GM20431 (cell line): ENCODE measurements around the gene CENPT.

ENCODE experiments used
- in situ Hi-C: fragments of 300-500 bp; cut with MseI, MboI; formaldehyde crosslinking; loops from one replicate; pipeline ENCODE4 v1.15.0; 2020; ENCODE audit warnings: low sequenced_read_pairs; ENCODE audit not compliant: unreplicated experiment

Gene CENPT, protein sequence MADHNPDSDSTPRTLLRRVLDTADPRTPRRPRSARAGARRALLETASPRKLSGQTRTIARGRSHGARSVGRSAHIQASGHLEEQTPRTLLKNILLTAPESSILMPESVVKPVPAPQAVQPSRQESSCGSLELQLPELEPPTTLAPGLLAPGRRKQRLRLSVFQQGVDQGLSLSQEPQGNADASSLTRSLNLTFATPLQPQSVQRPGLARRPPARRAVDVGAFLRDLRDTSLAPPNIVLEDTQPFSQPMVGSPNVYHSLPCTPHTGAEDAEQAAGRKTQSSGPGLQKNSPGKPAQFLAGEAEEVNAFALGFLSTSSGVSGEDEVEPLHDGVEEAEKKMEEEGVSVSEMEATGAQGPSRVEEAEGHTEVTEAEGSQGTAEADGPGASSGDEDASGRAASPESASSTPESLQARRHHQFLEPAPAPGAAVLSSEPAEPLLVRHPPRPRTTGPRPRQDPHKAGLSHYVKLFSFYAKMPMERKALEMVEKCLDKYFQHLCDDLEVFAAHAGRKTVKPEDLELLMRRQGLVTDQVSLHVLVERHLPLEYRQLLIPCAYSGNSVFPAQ

DNA sequence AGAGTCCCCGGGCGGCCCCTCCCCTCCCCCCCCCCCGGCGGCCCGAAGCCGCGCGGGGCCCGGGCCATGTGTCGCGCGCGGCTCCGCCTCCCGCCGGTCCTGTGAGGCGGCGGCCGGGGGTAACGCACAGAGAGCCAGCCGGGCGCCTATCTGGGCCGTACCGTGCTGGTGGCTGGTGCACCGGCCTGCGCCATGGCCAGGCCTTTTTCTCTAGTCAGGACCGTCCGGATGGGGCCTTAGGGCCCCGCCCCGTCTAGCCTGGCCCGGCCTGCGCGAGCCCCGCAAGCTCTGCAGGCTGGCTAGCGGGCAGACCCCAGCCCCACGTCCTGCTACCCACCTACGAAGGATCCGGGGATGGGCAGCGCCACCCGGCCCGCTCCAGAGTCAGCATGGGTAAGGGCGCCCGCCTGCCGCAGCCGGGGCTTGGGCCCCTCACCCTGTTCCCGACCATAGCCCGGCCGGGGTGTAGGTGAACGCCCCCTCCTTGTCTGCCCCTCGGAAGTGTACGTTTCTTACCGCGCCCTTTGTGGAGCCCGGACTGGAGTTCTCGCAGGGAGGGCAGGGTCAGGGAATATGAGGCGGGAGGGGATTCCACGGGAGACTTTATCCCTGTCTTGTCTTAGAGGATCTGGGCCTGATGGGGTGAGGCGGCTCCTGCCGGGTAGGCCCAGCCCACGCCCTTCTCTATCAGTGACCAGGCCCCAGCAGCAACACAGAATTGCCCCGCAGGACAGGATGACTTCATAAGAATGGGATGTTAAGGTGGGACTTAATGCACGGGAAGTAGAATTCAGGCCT, at the start of gene CENPT:
CENPT (minus strand) TSS at position 630 of the 798 bp plus-strand sequence. CDS start 13,834 bp downstream, outside the sequence.
- in situ Hi-C loops: no loop called here

DNA sequence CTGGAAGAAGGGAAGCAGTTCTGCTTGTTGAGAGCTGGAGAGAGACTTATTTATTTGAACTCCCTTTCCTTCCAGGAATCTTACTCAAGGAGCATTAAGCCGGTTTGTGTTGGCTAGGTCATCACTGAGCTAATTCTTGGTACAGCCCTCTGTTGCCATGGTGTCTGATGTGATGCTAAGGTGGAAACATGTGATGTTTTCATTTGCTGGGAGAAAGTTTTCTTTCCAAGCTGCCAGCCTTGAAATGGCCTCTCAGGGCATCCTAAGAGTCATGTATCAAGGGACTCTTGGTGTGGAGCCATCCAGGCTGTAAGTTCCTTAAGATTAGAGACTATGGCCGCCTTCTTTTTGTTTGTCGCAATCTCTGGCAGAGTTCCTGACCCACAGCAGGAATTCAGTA, 49.7 kb upstream of the CENPT start:
- in situ Hi-C loops: no loop called here

DNA sequence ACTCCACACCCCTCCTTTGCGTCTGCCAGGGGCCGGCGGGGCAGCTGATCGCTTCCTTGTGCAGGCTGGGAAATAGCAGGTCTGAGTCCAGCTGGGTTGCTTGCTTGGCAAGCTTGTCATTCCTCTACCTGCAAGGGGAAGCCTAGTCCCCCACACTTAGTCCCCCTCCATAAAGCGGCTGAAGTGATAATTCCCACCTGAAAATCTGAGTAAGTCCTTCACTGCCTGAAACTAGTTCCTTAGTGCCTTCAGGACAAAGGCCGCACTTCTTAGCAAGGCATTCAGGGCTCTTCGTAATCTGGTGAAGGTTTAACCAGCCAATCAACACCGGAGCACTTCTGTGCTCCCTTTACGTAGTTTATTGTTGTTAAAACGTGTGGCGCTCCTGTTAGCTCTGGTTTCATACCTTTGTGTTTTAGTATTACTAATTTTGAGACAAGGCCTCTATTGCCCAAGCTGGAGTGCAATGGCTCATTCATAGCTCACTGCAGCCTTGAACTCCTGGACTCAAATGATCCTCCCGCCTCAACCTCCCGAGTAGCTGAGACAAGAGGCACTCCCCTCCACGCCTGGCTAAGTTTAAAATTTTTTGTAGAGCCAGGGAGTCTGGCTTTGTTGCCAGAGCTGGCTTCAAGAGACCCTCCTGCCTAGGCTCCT, 46.4 kb upstream of the CENPT start:
- in situ Hi-C loops: no loop called here

DNA sequence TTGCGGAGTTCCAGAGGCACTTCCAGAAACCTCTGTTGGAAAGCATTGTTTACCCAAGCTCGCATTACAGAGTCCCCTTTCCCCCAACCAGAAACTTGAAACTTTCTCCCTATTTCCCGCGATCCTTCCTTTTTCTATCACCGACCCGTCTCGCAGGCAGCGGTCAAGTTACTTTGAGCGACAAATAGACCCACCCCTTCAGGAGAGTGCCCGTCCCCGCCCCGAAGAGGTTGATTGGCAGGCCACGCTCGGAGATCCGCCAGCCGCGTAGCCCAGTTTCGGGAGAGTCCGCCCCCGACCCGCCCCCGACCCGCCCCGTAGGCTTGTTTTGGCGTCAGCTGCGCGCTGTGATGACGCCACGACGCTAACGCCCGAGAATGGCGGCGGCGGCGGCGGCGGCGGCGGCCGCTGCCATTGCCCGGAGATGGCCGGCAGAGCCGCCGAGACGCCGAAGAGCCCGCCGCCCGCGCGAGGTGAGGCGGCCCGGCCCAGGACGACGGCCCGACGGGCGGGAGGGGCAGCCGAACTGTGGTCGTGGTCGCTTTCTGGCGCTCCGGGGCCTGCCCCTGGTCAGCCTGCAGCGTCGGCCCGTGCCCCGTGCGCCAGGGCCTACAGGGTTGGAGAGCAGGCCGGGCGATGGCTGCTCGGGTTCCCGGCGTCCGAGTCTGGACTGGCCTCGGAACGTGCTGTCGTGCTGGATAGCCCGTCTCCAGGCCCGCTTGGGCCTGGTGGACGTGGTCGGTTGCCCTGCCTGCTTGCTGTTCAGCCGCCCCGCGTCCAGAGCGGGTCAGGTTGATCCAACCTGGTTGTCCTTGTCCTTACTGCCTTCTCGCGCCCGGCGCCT, 45.6 kb upstream of the CENPT start, which contains the start of gene PSKH1:
PSKH1 (plus strand) TSS at position 356 of the 844 bp plus-strand sequence. CDS start 15,496 bp downstream, outside the sequence.
- in situ Hi-C loops: no loop called here

DNA sequence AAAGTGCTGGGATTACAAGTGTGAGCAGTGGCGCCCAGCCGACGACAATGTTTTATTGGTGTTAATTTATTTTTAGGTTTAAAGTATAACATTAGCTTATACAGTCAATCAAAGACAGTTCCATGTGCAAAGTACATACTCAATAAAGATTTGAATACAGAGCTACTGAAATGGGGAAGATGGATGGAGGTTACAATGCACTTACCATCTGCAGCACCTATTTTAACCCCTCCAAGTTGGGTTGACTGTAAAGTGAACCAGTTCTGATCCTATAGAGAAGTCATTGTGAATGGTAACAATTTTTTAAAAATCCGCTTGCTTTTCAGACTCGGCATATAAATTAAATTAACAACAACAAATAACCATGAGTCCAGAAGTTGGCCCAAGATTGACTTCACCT, 44.9 kb upstream of the CENPT start:
- in situ Hi-C loops: no loop called here

DNA sequence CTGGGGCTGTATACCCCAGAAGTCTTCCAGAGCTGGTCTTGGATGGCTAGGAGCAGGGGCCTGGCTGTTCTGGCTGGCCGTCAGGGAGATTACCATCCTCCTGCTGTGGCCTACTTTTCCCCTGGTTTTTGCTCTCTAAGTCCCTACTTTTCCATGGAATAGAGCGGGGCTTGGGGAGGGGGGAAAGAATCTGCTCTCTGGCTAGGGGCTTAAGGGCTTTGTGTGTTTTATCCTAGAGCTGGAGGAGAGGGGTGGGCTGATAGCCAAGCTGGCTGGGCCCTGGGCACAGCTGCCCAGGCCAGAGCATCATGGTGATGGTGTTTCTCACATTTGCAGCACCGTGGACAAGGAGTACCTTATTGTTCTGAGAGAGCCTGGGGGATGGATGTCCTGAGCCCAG, 40.8 kb upstream of the CENPT start:
- in situ Hi-C loops: no loop called here

DNA sequence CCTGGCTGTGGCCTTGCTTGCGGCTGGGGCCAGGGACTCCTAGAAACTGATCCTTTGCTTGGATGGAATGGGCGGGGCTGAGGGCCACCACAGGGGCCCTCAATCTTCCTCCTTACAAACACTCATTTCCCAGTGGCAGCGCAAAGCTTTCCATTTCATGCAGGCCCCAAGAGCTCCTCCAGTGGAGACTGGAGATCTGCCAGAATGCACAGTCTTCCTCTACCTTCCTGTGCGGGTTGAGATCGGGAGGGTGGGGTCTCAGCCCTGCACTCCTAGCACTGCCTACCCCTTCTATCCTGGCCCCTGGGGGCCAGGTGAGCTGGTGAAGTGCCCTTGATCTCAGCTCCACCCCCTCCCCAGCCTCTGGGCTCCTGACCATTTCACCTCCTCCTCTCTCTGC, 38.9 kb upstream of the CENPT start:
- in situ Hi-C loops: no loop called here

DNA sequence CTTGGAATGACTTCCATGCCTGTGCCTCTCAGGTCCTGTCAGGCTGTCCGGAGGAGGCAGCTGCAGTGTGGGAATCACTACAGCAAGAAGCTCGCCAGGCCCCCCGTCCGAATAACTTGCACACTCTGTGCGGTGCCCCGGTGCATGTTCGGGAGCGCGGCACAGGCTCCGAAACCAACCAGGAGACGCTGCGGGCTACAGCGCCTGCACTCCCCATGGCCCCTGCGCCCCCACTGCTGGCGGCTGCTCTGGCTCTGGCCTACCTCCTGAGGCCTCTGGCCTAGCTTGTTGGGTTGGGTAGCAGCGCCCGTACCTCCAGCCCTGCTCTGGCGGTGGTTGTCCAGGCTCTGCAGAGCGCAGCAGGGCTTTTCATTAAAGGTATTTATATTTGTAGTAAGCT, 38.5 kb upstream of the CENPT start:
- in situ Hi-C loops: no loop called here

DNA sequence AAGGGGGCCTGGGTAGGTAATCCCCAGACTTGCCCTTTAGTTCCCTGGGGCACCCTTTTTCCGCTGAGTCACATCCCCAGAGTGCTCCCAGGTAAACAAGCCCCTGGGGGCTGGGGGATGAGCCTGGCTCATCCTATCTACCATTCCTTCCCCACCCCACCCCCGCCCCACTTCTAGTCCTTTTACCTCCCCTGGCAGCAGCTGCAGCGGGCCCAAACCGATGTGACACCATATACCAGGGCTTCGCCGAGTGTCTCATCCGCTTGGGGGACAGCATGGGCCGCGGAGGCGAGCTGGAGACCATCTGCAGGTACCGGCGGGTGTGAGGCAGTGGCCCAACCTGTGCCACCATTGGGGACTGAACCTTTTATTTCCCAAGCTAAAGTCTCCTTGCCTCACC, 38.1 kb upstream of the CENPT start:
- in situ Hi-C loops: no loop called here

DNA sequence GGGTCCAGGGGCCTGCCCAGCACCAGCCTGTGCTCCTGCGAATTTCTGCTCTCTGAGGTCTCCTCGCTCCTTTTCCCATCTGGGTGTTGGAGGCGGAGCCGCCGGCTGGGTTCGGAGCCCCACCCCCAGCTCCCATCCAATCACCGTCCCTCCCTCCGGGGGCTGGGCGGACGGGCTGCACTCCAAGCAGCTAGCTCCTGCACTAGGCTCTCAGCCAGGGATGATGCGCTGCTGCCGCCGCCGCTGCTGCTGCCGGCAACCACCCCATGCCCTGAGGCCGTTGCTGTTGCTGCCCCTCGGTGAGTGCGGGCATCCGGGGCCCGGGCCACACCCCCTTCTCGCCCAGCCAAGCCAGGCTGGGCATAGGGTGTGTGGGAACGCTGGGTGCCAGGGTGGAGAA, 37.2 kb upstream of the CENPT start, which contains the start of gene NRN1L:
NRN1L (plus strand) TSS at position 202 of the 400 bp plus-strand sequence; CDS start at position 221, 19 bp downstream.
- in situ Hi-C loops: no loop called here

DNA sequence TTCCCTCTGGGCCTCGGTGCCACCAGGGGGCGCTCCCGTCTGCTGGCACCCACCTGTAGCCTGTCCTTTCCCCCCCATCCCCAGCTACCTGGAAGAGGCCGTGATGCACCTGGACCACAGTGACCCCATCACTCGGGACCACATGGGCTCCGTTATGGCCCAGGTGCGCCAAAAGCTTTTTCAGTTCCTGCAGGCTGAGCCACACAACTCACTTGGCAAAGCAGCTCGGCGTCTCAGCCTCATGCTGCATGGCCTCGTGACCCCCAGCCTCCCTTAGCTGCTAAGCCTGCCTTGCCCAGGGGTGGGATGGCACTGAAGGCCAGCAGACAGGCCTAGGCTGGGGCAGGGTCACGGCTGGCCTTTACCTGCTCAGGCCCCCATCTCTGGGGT, 36.4 kb upstream of the CENPT start:
- in situ Hi-C loops: no loop called here

DNA sequence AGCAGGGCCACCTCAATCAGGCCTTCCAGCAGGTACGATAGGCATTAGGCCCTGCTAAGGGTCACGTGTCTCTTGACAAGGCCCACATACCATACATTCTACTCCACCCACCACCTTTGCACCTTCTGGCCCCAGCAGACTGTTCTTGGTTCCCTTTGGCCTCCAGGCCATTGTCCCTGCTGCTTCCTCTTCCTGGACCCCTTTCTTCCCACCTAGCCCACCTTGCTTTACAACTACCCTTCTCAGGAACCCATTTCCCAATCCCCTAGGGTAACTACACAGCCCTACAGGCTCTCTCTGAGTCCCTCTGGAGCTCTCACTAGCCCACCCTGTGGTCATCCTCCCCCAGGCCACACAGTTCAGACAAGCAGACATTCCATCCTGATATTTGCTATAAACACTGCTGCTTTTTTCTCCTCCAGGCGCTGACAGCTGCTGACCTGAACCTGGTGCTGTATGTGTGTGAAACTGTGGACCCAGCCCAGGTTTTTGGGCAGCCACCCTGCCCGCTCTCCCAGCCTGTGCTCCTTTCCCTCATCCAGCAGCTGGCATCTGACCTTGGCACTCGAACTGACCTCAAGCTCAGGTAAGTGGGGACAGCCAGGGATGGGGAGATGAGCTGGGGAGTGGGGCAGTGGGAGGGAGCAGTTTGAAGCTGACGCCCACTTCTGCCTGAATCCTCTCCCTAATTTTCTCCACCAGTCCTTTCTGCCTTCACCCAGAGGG, 35.8 kb upstream of the CENPT start:
- in situ Hi-C loops: no loop called here

DNA sequence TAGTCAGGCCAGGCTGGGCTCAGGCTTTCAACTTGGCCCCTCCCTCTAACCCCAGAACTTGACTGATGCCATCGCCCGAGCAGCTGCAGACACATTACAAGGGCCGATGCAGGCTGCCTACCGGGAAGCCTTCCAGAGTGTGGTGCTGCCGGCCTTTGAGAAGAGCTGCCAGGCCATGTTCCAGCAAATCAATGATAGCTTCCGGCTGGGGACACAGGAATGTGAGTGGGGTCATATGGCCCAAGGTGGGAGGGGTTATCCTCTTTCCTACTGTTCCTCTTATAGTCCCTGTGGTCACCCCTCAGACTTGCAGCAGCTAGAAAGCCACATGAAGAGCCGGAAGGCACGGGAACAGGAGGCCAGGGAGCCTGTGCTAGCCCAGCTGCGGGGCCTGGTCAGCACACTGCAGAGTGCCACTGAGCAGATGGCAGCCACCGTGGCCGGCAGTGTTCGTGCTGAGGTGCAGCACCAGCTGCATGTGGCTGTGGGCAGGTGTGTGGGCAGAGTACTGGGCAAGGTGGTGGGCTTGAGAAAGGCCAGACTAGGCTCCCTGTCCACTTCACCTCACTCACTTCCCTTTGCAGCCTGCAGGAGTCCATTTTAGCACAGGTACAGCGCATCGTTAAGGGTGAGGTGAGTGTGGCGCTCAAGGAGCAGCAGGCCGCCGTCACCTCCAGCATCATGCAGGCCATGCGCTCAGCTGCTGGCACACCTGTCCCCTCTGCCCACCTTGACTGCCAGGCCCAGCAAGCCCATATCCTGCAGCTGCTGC, 35.1 kb upstream of the CENPT start:
- in situ Hi-C loops: no loop called here

DNA sequence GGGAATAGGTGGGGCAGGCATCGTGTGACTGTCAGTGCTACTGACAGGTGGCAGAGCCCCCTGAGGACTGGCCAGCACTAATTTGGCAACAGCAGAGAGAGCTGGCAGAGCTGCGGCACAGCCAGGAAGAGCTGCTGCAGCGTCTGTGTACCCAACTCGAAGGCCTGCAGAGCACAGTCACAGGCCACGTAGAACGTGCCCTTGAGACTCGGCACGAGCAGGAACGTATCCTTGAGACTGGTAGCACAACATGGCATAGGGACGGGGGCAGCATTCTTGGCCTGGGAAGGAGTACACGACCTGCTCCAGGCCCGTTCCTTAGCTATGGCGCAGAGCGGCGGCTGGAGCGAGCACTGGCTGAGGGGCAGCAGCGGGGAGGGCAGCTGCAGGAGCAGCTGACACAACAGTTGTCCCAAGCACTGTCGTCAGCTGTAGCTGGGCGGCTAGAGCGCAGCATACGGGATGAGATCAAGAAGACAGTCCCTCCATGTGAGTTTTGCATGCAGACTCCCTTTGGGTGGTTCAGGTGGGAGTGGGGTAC, 34.2 kb upstream of the CENPT start:
- in situ Hi-C loops: no loop called here

DNA sequence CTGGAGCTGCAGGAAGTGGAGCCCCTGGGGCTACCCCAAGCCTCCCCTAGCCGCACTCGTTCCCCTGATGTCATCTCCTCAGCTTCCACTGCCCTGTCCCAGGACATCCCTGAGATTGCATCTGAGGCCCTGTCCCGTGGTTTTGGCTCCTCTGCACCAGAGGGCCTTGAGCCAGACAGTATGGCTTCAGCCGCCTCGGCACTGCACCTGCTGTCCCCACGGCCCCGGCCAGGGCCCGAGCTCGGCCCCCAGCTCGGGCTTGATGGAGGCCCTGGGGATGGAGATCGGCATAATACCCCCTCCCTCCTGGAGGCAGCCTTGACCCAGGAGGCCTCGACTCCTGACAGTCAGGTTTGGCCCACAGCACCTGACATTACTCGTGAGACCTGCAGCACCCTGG, 33.1 kb upstream of the CENPT start:
- in situ Hi-C loops: no loop called here

DNA sequence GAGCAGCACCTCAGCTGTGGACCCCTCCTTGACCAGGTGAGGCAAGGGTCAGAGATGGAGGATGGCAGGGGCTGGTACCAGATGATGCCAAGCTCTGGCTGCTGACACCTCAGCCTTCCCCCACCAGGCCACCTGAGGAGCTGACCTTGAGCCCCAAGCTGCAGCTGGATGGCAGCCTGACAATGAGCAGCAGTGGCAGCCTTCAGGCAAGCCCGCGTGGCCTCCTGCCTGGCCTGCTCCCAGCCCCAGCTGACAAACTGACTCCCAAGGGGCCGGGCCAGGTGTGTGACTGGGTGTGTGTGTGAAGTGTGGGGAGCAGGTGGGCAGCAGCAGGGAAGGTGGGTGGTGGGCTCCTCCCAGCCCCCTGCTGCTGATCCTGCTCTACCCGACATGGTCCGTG, 32.4 kb upstream of the CENPT start:
- in situ Hi-C loops: no loop called here

DNA sequence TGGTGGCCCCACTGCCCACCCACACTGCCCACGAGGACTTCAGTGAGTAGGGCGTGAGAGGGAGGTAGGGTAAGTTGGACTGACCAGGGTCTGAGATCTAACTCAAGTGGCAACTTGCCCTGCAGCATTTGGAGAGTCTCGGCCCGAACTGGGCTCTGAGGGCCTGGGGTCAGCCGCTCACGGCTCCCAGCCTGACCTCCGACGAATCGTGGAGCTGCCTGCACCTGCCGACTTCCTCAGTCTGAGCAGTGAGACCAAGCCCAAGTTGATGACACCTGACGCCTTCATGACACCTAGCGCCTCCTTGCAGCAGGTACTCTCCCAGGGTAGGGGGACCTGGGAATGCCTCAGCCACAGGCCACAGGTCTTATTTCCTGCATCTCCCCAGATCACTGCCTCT, 32.0 kb upstream of the CENPT start:
- in situ Hi-C loops: no loop called here

DNA sequence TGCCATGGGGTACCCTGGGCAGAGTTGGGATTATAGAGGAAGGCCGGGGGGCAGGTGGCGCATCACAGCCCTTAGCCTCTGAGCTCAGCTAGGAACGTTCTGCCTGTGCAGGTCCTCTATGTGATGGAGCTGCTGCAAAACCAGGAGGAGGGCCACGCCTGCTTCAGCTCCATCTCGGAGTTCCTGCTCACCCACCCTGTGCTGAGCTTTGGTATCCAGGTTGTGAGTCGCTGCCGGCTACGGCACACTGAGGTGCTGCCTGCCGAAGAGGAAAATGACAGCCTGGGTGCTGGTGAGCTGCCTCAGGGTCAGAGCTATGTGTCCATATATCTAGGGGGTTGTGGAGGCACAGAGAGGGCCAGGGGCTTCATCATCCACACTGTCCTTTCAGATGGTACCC, 31.4 kb upstream of the CENPT start:
- in situ Hi-C loops: no loop called here
